ENCODE measurements around the gene EHD3.

EHD3 gene

GRCh38 chr2:31255911-31256571 is 22.1 kb downstream of the EHD3 start:
- H3K27me3 ChIP-seq (ENCODE audit: insufficient read depth, poor library complexity, severe bottlenecking), result no peaks in the 10 kb centered on the region
- no peak for DNase-seq (ENCODE audit: low read depth in 1 of 2, low spot score in 1 of 2)
- TF ChIP-seq SPI1 (IDR thresholded peaks at IDR 0.05; ENCODE audit: borderline replicate concordance, low read depth), result no peak
- no peak for TF ChIP-seq POLR2AphosphoS5 (IDR thresholded peaks at IDR 0.05; ENCODE audit: low read depth)
- TF ChIP-seq REST (IDR thresholded peaks at IDR 0.05; ENCODE audit: insufficient replicate concordance, low read depth), result no peak
- TF ChIP-seq CTCF (IDR thresholded peaks at IDR 0.05; ENCODE audit: insufficient read depth, low read length), result no peak
- H3K27ac ChIP-seq (replicated peaks), result no peak overlapping the region
- no peak overlapping the region for H3K4me3 ChIP-seq (replicated peaks; ENCODE audit: insufficient read depth, low read length)

DNA sequence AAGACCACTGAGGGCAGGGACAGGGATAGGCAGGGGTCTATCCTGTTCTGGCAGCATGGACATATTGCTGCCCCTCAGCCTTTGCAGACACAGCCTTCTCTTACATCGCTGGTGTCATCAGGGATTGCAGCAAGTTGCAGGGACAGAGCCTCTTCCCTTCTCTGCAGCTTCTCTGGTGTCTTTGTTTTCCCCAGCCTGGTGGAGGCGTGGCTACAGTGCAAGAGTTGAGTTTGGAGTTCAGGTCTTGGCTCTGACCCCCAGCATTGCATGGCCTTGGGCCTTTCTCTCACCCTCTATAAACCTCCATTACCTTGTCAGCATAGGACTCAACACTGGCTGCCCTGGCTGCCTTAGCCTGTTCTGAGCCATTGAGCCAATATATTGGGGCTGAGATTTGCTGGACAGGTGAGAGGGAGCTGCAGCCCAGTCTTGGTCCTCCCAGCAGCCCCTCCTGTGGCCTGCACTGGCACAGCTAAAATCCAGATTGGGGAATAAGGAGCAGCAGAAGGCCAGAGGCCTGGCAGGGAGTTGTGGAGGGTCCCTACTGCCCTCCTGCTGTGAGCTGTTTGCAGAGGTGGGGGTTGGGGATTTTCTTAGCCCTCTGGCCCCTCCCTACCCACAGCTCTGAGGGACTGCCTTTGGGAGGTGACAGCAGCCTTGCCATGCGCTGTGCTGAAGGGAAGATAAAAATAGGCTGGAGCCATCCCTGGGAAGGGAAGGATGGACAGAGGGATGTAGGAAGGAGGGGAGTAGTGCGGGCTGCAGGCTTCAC is 22.8 kb downstream of the EHD3 start:
- no peak overlapping the region for H3K4me3 ChIP-seq (replicated peaks; ENCODE audit: insufficient read depth, low read length)
- no peak for DNase-seq (ENCODE audit: low read depth in 1 of 2, low spot score in 1 of 2)
- H3K27me3 ChIP-seq (ENCODE audit: insufficient read depth, poor library complexity, severe bottlenecking), result no peaks in the 10 kb centered on the region
- TF ChIP-seq CTCF (IDR thresholded peaks at IDR 0.05; ENCODE audit: insufficient read depth, low read length) (no peak), REST (IDR thresholded peaks at IDR 0.05; ENCODE audit: insufficient replicate concordance, low read depth) (no peak), GABPA (IDR thresholded peaks at IDR 0.05; ENCODE audit: low read depth) (no peak), SPI1 (IDR thresholded peaks at IDR 0.05; ENCODE audit: borderline replicate concordance, low read depth) (no peak), POLR2AphosphoS5 (IDR thresholded peaks at IDR 0.05; ENCODE audit: low read depth) (no peak)
- no peak overlapping the region for H3K27ac ChIP-seq (replicated peaks)

DNA sequence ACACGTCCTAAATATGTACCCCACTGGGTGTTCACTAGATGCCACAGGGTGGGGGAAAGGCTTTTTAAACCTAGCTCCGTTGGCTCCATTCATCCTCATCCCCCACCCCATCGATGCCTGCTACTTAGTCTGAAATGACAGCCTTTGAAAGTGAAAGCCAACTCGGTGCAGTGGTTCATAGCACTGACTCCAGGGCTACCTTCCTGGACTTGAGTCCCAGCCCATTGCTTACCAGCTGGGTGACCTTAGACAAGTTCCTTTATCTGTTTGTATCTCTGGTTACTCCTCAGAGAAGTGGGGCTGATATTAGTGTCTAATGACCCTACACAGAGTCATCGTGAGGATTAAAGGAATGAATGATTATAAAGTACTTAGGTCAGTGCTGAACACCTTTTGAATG is 24.4 kb downstream of the EHD3 start:
- no peak for DNase-seq (ENCODE audit: low read depth in 1 of 2, low spot score in 1 of 2)
- Histone ChIP-seq H3K4me3 (replicated peaks; ENCODE audit: insufficient read depth, low read length) (no peak overlapping the region), H3K27me3 (ENCODE audit: insufficient read depth, poor library complexity, severe bottlenecking) (no peaks in the 10 kb centered on the region), H3K27ac (replicated peaks) (no peak overlapping the region)
- no peak for TF ChIP-seq SPI1 (IDR thresholded peaks at IDR 0.05; ENCODE audit: borderline replicate concordance, low read depth)
- no peak for TF ChIP-seq REST (IDR thresholded peaks at IDR 0.05; ENCODE audit: insufficient replicate concordance, low read depth)
- TF ChIP-seq GABPA (IDR thresholded peaks at IDR 0.05; ENCODE audit: low read depth), result no peak
- no peak for TF ChIP-seq POLR2AphosphoS5 (IDR thresholded peaks at IDR 0.05; ENCODE audit: low read depth)
